D341Med (cell line): ENCODE data around the gene MYOM1.
A peak's percentile ranks its signal among the peaks of the same experiment; 100 is the strongest.
"Not testable (repeated sequence)": the region's sequence is repeated elsewhere in the genome, so short reads cannot be mapped to it uniquely, and the experiment has no call there.

Experiments used
- DNase-seq: peaks from one replicate; pipeline ENCODE4 v3.0.0; 2012; ENCODE audit warnings: low spot score

Gene MYOM1

DNA sequence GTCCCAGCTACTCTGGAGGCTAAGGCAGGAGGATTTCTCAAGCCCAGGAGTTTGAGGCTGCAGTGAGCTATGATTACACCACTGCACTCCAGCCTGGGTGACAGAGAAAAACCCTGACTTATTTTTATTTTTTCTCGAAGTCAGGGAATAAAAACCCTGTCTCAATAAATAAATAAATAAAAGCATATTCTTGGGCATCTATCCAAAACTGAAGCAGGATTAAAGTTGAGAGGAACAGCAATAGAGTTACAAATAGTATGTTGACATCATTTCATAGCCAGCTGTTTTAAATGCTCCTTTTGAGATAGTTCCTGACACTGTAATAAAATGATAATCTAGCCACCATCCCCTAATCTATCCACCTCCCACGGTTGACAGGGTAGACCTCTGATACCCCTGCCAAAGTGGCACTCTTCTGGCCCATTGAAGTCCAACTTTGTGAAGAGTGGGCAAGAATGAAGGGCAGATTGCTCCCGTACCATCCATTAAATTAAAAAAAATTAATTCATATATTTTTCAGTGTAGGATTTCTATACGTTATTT is 164.5 kb downstream of the MYOM1 start:
- DNase-seq: no peak

DNA sequence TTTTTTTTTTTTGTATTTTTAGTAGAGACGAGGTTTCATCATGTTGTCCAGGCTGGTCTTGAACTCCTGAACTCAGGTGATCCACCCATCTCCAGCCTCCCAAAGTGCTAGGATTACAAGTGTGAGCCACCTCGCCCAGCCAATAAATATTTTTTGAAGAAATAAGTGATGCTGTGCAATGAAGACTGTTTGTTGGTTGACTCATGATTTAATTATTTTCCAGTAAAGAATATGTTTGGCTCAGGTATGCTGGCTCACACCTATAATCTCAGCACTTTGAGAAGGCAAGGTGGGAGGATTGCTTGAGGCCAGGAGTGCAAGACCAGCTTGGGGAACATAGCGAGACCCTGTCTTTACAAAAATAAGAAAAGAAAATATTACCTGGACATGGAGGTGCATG is 165.0 kb downstream of the MYOM1 start:
- no peak for DNase-seq

GRCh38 chr18:3054214-3054613 is 165.6 kb downstream of the MYOM1 start:
- no peak for DNase-seq

DNA sequence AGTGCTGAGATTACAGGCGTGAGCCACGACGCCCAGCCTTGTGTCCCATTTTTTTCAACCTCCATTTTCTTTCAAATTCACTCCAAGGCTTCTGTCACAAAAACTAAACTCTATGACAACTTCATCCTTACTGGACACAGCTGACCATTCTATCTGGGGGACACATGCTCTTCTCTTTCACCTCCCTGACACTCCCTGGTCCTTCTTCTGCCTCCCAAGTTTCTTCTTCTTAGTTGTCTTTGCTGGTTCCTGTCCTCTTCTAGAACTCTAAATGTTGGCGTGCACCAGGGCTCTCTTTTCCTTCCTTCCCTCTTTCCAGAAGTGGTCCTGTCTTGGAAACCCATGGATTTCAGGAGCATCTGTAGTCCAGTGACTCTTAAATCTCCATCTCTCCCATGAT is 166.7 kb downstream of the MYOM1 start:
- DNase-seq: no peak

DNA sequence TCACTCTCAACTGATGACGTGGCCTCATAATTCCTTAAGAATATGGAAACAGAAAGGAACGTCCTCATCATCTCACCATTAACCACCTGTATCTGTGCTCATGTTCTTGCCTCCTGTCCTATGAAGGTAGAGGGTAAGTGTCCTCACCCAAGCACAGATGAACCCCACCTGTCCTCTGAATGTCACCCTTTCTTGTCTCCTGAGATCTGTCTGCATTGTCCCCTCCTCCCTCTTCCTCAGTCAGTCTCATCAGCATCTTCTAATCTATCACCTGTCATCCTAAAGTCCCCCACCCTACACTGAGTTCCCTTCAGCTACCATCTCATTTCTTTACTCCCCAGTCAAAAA is 167.4 kb downstream of the MYOM1 start:
- DNase-seq: no peak

GRCh38 chr18:3051718-3052410 is 167.9 kb downstream of the MYOM1 start:
- DNase-seq: no peak

DNA sequence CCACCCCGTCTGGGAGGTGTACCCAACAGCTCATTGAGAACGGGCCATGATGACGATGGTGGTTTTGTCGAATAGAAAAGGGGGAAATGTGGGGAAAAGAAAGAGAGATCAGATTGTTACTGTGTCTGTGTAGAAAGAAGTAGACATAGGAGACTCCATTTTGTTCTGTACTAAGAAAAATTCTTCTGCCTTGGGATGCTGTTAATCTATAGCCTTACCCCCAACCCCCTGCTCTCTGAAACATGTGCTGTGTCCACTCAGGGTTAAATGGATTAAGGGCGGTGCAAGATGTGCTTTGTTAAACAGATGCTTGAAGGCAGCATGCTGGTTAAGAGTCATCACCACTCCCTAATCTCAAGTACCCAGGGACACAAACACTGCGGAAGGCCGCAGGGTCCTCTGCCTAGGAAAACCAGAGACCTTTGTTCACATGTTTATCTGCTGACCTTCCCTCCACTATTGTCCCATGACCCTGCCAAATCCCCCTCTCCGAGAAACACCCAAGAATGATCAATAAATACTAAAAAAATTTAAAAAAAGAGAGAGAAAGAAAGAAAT is 169.8 kb downstream of the MYOM1 start:
- DNase-seq: not testable (repeated sequence)

DNA sequence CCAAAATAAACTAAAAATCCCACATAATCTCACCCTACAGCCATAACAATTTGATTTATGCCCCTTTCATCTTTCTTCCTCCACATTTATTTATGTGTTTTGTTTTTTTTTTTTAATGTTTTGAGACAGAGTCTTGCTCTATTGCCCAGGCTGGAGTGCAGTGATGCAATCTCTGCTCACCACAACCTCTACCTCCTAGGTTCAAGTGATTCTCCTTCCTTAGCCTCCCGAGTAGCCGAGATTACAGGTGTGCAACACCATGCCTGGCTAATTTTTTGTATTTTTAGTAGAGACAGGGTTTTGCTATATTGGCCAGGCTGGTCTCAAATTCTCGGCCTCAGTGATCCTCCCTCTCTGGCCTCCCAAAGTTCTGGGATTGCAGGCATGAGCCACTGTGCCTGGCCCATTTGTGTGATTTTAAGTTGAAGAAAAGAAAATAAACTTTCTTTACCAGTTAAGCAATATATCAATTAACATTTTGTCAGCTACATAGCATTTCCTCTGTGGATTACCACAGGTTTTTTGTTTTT is 170.9 kb downstream of the MYOM1 start:
- DNase-seq: no peak

DNA sequence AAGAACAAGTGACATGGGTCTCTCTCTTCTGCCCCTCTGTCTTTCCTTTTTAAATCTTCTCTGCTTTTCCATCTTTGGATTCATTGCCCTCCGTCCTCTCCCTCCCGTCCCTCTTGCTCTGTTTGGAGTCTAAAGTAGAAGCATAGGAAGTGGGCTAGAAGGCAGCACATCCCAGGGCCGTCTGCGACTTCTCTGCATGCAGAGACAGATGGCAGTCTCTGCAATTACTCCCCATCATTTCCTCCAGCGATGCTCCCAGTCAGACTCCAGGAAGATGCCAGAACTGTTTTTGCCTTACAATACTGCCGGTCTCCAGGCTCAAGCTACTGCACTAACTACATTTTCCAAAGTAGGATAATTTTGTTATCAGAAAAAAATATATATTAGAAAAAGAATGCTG is 171.6 kb downstream of the MYOM1 start:
- DNase-seq: no peak

GRCh38 chr18:3046216-3046808 is 173.5 kb downstream of the MYOM1 start:
- no peak for DNase-seq

GRCh38 chr18:3044931-3045698 is 174.7 kb downstream of the MYOM1 start:
- DNase-seq: peak; percentile 51

GRCh38 chr18:3042379-3042778 is 177.4 kb downstream of the MYOM1 start:
- no peak for DNase-seq

GRCh38 chr18:3041843-3042242 is 177.9 kb downstream of the MYOM1 start:
- DNase-seq: no peak

- no peak for DNase-seq
These were observed 178.9 kb downstream of the MYOM1 start for GRCh38 chr18:3040881-3041280.

DNA sequence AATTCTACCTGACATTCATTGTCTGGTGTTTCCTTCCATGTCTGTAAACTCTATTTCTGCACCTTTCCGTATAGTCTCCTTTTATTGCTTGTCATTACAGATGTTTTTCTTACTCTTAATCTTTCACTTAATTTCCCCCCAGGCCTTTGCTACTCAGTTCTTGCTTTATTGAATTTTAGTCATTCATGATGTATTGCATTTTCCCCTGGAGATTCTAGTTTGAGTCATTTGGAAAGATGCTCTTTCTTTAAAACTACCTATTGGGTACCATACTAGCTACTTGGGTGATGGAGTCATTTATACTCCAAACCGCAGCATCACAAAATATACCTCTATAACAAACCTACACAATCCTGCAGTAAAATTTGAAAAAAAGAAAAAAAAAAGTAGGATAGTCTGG is 179.6 kb downstream of the MYOM1 start:
- no peak for DNase-seq

DNA sequence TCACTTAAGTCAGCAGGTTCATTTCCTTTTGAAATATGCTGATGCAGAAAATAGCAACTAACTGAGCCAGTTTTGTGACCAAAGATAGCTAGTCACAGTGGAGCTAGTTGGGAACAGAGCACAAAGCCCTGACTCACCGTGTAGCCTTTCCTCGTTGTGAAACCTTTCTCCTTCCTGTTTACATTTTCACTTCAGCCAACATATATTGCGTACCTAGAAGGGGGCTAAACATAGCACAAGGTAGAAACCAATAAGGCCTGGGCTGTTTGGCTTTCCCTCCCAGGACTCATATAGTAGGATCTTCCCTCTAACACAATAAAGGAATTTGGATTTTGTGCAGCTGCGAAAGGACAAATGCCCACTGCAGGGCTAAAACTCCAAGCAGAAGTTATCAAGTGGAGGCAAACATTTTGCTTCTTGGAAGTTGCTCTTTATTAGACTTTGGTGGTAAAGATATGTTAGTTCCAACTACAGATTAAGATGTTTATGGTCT is 182.3 kb downstream of the MYOM1 start:
- DNase-seq: no peak

DNA sequence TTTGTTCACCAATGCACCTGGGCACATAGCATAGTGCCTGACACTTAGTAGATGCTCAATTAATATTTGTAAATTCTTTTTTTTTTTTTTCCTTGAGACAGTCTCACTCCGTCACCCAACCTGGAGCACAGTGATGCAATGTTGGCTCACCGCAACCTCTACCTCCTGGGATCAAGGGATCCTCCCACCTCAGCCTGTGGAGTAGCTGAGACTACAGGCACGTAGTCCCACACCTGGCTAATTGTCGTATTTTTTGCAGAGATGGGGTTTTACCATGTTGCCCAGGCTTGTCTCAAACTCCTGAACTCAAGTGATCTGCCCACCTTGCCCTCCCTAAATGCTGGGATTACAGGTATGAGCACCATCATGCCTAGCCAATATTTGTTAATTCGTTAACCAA is 183.7 kb downstream of the MYOM1 start:
- no peak for DNase-seq

GRCh38 chr18:3035635-3036034 is 184.1 kb downstream of the MYOM1 start:
- no peak for DNase-seq

DNA sequence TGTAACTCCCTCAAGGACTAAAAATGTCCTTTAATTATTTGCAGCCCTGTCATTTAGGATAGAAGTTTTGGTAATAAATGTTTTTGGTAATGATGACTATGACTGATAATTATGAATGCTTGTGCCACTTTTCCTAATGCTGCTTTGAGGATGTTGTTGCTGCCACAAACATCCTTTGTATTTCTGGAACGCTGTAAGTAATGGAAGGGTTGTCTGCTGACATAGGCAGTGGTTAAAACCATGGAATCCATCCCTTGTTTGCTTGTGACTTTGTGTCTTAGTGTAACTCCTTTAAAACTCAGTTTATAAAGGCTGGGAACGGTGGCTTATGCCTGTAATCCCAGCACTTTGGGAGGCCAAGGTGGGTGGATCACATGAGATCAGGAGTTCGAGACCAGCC is 187.0 kb downstream of the MYOM1 start:
- DNase-seq: no peak

GRCh38 chr18:3029215-3029952 is 190.4 kb downstream of the MYOM1 start:
- DNase-seq: no peak

- not testable (repeated sequence) for DNase-seq
These were observed 191.7 kb downstream of the MYOM1 start for GRCh38 chr18:3028115-3028514.
